ENCODE data around the gene HDAC7.

Gene HDAC7

DNA sequence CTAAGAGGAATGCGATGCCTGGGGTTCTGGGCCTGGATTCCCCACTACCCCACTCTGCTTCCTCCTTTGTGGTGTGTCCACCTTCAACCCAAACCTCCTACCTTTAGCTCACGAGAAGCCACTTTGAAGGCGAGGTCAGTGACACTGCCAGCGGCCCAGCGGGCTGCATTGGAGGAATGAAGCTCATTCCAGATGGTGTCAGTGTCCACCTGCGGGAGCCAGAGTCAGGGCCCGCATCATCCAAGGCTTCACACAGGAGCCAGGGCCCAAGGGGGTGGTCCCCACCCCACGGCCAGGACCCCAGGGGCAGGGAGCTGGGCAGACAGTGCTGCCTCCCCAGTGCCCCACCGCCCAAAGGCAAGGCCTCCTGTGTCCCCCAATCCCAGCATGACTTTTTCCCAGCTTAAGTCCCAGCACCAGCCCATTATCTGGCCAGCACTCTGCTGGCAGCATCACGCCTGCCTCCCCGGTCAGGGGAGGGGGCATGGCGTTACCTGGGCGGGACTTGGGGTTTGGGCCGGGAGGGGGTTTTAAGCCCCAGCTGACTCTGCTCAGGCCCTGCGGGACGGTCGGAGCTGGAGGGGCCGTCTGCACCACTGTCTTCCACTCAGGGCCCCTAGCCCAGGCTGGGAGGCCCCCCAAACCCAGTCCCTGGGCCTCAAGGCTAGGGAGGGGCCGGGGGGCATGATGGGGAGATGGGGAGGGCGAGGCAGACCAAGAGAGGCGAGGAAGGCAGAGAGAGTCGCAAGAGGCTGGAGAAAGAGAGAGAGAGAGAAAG lies 29.8 kb downstream of the HDAC7 start:
- TF ChIP-seq LEF1 (IDR thresholded peaks at IDR 0.05; ENCODE audit: borderline replicate concordance) (no peak), L3MBTL2 (conservative IDR thresholded peaks at IDR 0.05) (no peak), CTBP1 (IDR thresholded peaks at IDR 0.05; ENCODE audit: borderline replicate concordance) (no peak), ELF4 (IDR thresholded peaks at IDR 0.05) (no peak), NFRKB (IDR thresholded peaks at IDR 0.05) (no peak), ZNF384 (IDR thresholded peaks at IDR 0.05) (no peak), FOXM1 (IDR thresholded peaks at IDR 0.05; ENCODE audit: borderline replicate concordance) (no peak), SP1 (IDR thresholded peaks at IDR 0.05) (no peak)
- no peak for DNase-seq (ENCODE audit: extremely low spot score)
- ChIA-PET CTCF (interaction anchor here (0.8 to 3.7 kb wide), 2 partner anchors 44 to 48 kb away, joined by 3 to 27 read pairs; no protein-coding TSS in a partner anchor), POLR2A (interaction anchor here (0.7 kb wide), 1 partner anchor 84 kb away, joined by 3 read pairs; the partner anchor contains the start of gene RPAP3)

DNA sequence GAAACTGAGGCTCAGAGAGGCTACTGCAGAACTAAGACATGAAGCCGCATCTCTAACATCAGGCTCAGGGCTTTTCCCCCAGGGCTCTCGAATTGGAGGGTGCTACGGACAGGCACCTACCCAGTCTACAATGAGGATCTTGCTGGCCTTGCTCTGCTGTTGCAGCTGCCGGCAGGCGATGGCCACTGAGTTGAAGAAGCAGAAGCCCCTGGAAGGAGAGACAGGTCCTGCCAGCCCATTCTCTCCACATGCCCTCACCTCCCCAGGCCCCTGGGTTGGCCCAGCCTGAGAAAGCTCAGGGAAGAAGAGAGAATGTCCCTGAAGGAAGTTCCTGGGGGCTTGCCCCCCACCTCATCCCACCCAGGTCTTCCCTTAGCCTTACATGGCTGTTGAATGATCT lies 30.6 kb downstream of the HDAC7 start:
- ChIA-PET CTCF (interaction anchor here (3.7 kb wide), 1 partner anchor 49 kb away, joined by 27 read pairs; no protein-coding TSS in a partner anchor), POLR2A (no interaction called here)
- TF ChIP-seq L3MBTL2 (conservative IDR thresholded peaks at IDR 0.05) (no peak), CTBP1 (IDR thresholded peaks at IDR 0.05; ENCODE audit: borderline replicate concordance) (no peak), ELF4 (IDR thresholded peaks at IDR 0.05) (no peak), BHLHE40 (IDR thresholded peaks at IDR 0.05; ENCODE audit: borderline replicate concordance) (no peak), ARNT (IDR thresholded peaks at IDR 0.05) (no peak), FOXK2 (IDR thresholded peaks at IDR 0.05) (no peak), FOXM1 (IDR thresholded peaks at IDR 0.05; ENCODE audit: borderline replicate concordance) (no peak), SP1 (IDR thresholded peaks at IDR 0.05) (no peak), FOXA1 (IDR thresholded peaks at IDR 0.05) (no peak)
- no peak for DNase-seq (ENCODE audit: extremely low spot score)

- TF ChIP-seq ZNF384 (IDR thresholded peaks at IDR 0.05), result no peak
- no peak for TF ChIP-seq SUZ12 (IDR thresholded peaks at IDR 0.05)
- ChIA-PET CTCF (interaction anchor here (3.7 kb wide), 1 partner anchor 50 kb away, joined by 27 read pairs; no protein-coding TSS in a partner anchor), POLR2A (interaction anchor here (1.3 kb wide), 1 partner anchor 17 kb away, joined by 5 read pairs; no protein-coding TSS in a partner anchor)
Measured at GRCh38 chr12:47787596-47788319, 31.9 kb downstream of the HDAC7 start.

DNA sequence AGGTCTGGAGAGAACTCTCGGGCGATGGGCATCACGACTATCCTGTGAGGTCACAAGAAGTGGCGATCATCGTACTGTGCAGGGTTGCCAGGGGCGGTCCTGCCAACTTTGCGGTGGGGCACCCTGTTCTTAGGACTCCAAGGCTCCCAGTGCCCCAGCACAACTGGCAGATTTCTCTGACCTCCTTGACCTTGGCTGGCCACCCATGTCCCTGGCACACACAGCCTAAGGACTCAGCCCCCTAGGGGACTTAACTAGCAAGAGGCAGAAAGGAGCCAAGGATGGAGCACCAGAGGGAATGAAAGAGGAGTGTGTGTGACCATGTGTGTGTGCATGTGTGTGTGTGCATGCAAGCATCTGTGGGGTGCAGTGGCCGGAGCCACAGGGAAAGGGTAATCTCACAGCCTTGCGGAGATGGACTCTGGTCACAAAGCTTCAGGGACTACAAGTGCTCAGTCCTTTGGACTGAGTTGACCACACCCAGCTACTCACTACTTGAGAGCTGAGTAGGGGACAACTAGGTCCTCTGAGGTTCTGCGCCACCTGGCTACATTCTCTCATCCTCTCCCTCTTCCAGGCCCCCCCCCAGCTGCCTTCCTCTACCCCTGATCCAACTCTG lies 32.9 kb downstream of the HDAC7 start:
- DNase-seq (ENCODE audit: extremely low spot score), result no peak
- POLR2A ChIA-PET, result interaction anchor here (1.3 to 1.4 kb wide), 2 partner anchors 14 to 16 kb away, joined by 4 to 5 read pairs; partner anchors contain the start of gene SLC48A1
- CTCF ChIA-PET, result interaction anchor here (0.6 kb wide), 1 partner anchor 1765 kb away, joined by 5 read pairs; no protein-coding TSS in a partner anchor
- TF ChIP-seq ELF4 (IDR thresholded peaks at IDR 0.05), result no peak

More at GRCh38 chr12:47787596-47788319, 31.9 kb downstream of the HDAC7 start:
- DNase-seq (ENCODE audit: extremely low spot score), result no peak

- CTCF ChIA-PET, result interaction anchor here (0.6 kb wide), 1 partner anchor 1764 kb away, joined by 5 read pairs; no protein-coding TSS in a partner anchor
- TF ChIP-seq NFRKB (IDR thresholded peaks at IDR 0.05) (no peak), SP1 (IDR thresholded peaks at IDR 0.05) (no peak), SUZ12 (IDR thresholded peaks at IDR 0.05) (no peak), TARDBP (IDR thresholded peaks at IDR 0.05) (no peak), HDGF (IDR thresholded peaks at IDR 0.05; ENCODE audit: borderline replicate concordance) (no peak), CTBP1 (IDR thresholded peaks at IDR 0.05; ENCODE audit: borderline replicate concordance) (no peak), FOXA1 (IDR thresholded peaks at IDR 0.05) (no peak), FOXM1 (IDR thresholded peaks at IDR 0.05; ENCODE audit: borderline replicate concordance) (no peak), L3MBTL2 (conservative IDR thresholded peaks at IDR 0.05) (no peak), ELF4 (IDR thresholded peaks at IDR 0.05) (no peak)
- TF ChIP-seq, protein P1, sequence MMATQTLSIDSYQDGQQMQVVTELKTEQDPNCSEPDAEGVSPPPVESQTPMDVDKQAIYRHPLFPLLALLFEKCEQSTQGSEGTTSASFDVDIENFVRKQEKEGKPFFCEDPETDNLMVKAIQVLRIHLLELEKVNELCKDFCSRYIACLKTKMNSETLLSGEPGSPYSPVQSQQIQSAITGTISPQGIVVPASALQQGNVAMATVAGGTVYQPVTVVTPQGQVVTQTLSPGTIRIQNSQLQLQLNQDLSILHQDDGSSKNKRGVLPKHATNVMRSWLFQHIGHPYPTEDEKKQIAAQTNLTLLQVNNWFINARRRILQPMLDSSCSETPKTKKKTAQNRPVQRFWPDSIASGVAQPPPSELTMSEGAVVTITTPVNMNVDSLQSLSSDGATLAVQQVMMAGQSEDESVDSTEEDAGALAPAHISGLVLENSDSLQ (IDR thresholded peaks at IDR 0.05), result no peak
- POLR2A ChIA-PET, result interaction anchor here (1.4 kb wide), 1 partner anchor 13 kb away, joined by 4 read pairs; the partner anchor contains the start of gene SLC48A1
- DNase-seq (ENCODE audit: extremely low spot score), result no peak
Measured at GRCh38 chr12:47785887-47786661, 33.6 kb downstream of the HDAC7 start.

DNA sequence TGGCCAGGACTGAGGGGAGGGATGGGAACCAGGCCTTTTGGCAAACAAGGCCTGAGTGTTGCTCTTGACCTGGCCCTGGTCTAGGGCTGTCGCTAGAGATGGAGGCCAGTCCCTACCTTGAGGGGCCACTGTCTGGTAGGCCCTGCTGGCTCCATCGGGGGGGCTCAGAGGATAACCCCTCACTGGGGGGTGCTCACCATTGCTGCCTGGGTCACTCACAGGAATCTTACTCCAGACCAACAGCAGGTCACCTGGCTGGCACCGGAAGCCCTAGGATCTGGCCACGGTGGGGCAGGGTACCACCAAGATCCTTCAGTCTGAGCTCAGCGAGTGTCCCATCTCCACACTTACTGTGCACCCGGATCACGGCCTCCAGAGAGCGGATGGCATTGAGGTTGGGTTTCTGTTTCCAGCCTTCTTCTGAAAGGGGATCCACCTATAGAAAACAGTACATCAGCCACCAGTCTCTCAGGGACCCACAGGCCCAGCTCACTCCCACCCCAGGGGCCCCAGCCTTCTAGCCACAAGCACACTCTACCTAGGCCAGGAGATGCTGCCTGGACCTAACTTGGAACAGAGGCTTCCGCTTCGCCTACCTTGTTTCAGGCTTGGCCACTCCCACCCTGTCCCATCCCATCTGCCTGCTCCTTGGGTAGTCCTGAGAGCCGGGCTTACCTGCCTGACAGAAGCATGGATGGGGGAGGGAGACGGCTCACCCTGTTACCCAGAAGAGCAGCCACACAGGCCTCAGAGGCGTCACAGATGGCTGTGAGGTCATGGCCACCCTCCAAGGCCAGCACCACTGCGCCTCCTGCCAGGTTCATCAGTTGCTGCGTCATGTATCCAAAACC lies 34.4 kb downstream of the HDAC7 start:
- no peak for DNase-seq (ENCODE audit: extremely low spot score)
- no peak for TF ChIP-seq L3MBTL2 (conservative IDR thresholded peaks at IDR 0.05)
- TF ChIP-seq CTBP1 (IDR thresholded peaks at IDR 0.05; ENCODE audit: borderline replicate concordance), result no peak
- TF ChIP-seq ZNF384 (IDR thresholded peaks at IDR 0.05), result no peak
- TF ChIP-seq LEF1 (IDR thresholded peaks at IDR 0.05; ENCODE audit: borderline replicate concordance), result no peak
- TF ChIP-seq SP1 (IDR thresholded peaks at IDR 0.05), result no peak
- no peak for TF ChIP-seq BHLHE40 (IDR thresholded peaks at IDR 0.05; ENCODE audit: borderline replicate concordance)
- TF ChIP-seq, protein P1 (IDR thresholded peaks at IDR 0.05), result no peak
- ChIA-PET POLR2A (no interaction called here), CTCF (no interaction called here)
